ENCODE results near the gene DPEP2NB. TPM values are rescaled to one million over a fixed set of nuclear protein-coding genes. Genes with fewer than 3 reads are reported as not detected.
A peak's percentile ranks its signal among the peaks of the same experiment; 100 is the strongest.
"Not testable (repeated sequence)": the region's sequence is repeated elsewhere in the genome, so short reads cannot be mapped to it uniquely, and the experiment has no call there.

Gene DPEP2NB
- total and polyA plus RNA-seq, 4 donors, result not detected

DNA sequence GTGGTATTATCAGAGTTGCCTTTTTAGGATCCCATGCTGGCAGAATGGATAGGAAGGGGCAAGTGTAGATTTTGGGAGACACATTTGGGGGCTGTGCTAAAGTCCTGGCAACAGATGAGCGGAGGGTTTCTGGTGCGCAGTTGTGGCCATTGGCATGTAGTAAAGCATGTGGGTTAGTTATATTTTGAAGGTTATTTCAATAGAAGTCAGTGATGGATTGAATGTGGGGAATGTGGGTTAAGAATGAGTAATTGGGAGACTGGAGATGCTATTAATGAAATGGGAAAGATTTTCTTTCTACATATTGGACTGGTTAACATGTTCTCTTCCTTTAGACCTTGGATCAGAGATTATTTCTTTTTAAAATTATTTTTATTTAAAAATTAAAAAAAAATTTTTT is 17.4 kb upstream of the DPEP2NB start:
- H3K27me3 ChIP-seq (ENCODE audit: control insufficient read depth in 3 of 3, insufficient read depth in 3 of 3, low read length in 2 of 3), result no peaks in the 10 kb centered on the region
- peaks cover 0 to 5% (median 2%) of the 10 kb centered on the region in 4 donors for H3K36me3 ChIP-seq (ENCODE audit: control insufficient read depth in 4 of 4, insufficient read depth in 4 of 4, low read length in 4 of 4)
- 97 to 100% methylated on average over 2 of the region's 2 CpGs for WGBS, 2 donors
- TF ChIP-seq, protein P1, sequence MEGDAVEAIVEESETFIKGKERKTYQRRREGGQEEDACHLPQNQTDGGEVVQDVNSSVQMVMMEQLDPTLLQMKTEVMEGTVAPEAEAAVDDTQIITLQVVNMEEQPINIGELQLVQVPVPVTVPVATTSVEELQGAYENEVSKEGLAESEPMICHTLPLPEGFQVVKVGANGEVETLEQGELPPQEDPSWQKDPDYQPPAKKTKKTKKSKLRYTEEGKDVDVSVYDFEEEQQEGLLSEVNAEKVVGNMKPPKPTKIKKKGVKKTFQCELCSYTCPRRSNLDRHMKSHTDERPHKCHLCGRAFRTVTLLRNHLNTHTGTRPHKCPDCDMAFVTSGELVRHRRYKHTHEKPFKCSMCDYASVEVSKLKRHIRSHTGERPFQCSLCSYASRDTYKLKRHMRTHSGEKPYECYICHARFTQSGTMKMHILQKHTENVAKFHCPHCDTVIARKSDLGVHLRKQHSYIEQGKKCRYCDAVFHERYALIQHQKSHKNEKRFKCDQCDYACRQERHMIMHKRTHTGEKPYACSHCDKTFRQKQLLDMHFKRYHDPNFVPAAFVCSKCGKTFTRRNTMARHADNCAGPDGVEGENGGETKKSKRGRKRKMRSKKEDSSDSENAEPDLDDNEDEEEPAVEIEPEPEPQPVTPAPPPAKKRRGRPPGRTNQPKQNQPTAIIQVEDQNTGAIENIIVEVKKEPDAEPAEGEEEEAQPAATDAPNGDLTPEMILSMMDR (IDR thresholded peaks at IDR 0.05; ENCODE audit: control extremely low read depth, extremely low read depth), result no peak
- no peaks in the 10 kb centered on the region for H3K4me1 ChIP-seq (ENCODE audit: control insufficient read depth in 5 of 5, insufficient read depth in 5 of 5, low read length in 5 of 5)
- H3K27ac ChIP-seq (ENCODE audit: low read depth in 1 of 2, low read length in 1 of 2), result no peak overlapping the region
- ATAC-seq (ENCODE audit: insufficient read depth, low FRiP score) (no peak), DNase-seq (no peak)
- H3K9me3 ChIP-seq (ENCODE audit: control insufficient read depth in 4 of 4, insufficient read depth in 3 of 4, low read length in 3 of 4), result no peaks in the 10 kb centered on the region
- H3K9ac ChIP-seq (ENCODE audit: insufficient read depth in 1 of 2, low read length in 2 of 2), result no peak overlapping the region
- H3K4me3 ChIP-seq, result no peak overlapping the region

DNA sequence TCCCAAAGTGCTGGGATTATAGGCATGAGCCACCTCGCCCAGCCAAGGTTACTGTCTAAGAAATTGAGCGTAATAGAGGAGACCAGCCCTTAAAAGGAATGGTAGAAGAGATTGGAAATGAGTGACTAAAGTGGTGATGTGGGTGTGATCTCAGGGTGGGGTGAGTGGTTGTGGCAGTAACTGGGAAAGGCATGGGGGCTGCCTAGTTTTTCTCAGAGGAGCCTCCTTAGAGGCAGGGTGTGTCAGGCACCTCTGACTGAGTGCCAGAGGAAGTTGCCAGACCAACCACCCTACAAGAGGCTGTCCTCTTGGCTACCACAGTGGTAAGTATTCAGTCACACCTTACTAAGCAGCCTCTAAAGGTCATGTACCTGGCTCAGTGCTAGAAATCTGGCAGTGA is 16.2 kb upstream of the DPEP2NB start:
- Histone ChIP-seq H3K9ac (ENCODE audit: insufficient read depth in 1 of 2, low read length in 2 of 2) (no peak overlapping the region), H3K27me3 (ENCODE audit: control insufficient read depth in 3 of 3, insufficient read depth in 3 of 3, low read length in 2 of 3) (no peaks in the 10 kb centered on the region), H3K4me1 (ENCODE audit: control insufficient read depth in 5 of 5, insufficient read depth in 5 of 5, low read length in 5 of 5) (no peaks in the 10 kb centered on the region), H3K27ac (ENCODE audit: low read depth in 1 of 2, low read length in 1 of 2) (peak overlapping the region in 1 of 2 donors; percentile 68), H3K4me3 (no peak overlapping the region), H3K36me3 (ENCODE audit: control insufficient read depth in 4 of 4, insufficient read depth in 4 of 4, low read length in 4 of 4) (peaks cover 0 to 8% (median 6%) of the 10 kb centered on the region in 4 donors), H3K9me3 (ENCODE audit: control insufficient read depth in 4 of 4, insufficient read depth in 3 of 4, low read length in 3 of 4) (no peaks in the 10 kb centered on the region)
- peak; percentile 74 for ATAC-seq (ENCODE audit: insufficient read depth, low FRiP score)
- 72 to 96% methylated on average over 2 of the region's 2 CpGs for WGBS, 2 donors
- TF ChIP-seq, protein P1 (IDR thresholded peaks at IDR 0.05; ENCODE audit: control extremely low read depth, extremely low read depth), result no peak
- no peak for DNase-seq

DNA sequence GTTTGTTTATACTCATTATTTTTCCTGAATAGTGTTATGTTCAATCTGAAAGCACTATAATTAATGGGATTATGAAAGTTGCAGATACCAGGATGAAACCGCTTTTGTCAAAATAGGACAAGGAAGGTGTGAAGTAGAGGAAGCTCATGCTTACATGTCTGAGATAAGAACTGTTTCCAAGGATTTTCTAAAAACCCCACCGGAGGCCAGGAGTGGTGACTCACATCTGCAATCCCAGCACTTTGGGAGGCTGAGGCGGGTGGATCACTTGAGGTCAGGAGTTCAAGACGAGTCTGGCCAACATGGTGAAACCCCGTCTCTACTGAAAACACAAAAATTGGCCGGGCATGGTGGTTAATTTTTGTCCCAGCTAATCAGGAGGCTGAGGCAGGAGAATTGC is 14.4 kb upstream of the DPEP2NB start:
- H3K27me3 ChIP-seq (ENCODE audit: control insufficient read depth in 3 of 3, insufficient read depth in 3 of 3, low read length in 2 of 3); H3K9me3 ChIP-seq (ENCODE audit: control insufficient read depth in 4 of 4, insufficient read depth in 3 of 4, low read length in 3 of 4); H3K27ac ChIP-seq (ENCODE audit: low read depth in 1 of 2, low read length in 1 of 2); ATAC-seq (ENCODE audit: insufficient read depth, low FRiP score); H3K4me1 ChIP-seq (ENCODE audit: control insufficient read depth in 5 of 5, insufficient read depth in 5 of 5, low read length in 5 of 5); H3K4me3 ChIP-seq; DNase-seq; H3K9ac ChIP-seq (ENCODE audit: insufficient read depth in 1 of 2, low read length in 2 of 2): not testable (repeated sequence)
- WGBS, 2 donors, result 73 to 87% methylated on average over 6 of the region's 6 CpGs
- peaks cover 0 to 15% (median 9%) of the 10 kb centered on the region in 4 donors for H3K36me3 ChIP-seq (ENCODE audit: control insufficient read depth in 4 of 4, insufficient read depth in 4 of 4, low read length in 4 of 4)

DNA sequence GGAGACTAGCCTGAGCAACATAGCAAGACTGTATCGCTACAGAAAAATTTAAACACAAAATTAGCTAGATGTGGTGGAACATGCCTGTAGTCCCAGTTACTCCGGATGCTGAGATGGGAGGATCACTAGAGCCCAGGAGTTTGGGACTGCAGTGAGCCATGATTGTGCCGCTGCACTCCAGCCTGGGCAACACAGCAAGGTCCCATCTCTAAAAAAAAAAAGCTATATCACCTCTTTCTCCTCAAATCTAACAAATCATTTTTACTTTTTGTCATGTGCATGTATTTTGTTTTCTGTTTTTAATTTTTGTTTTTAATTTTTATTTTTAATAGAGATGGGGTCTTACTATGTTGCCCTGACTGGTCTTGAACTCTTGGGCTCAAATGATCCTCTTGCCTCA is 13.3 kb upstream of the DPEP2NB start:
- TF ChIP-seq, protein P1 (IDR thresholded peaks at IDR 0.05; ENCODE audit: control extremely low read depth, extremely low read depth), result no peak
- no peak for ATAC-seq (ENCODE audit: insufficient read depth, low FRiP score)

More for the DNA sequence above, 13.3 kb upstream of the DPEP2NB start:
- no peak overlapping the region for H3K4me3 ChIP-seq
- no peaks in the 10 kb centered on the region for H3K27me3 ChIP-seq (ENCODE audit: control insufficient read depth in 3 of 3, insufficient read depth in 3 of 3, low read length in 2 of 3)
- no peak overlapping the region for H3K27ac ChIP-seq (ENCODE audit: low read depth in 1 of 2, low read length in 1 of 2)
- peaks cover 0 to 15% (median 9%) of the 10 kb centered on the region in 4 donors for H3K36me3 ChIP-seq (ENCODE audit: control insufficient read depth in 4 of 4, insufficient read depth in 4 of 4, low read length in 4 of 4)
- WGBS, 2 donors, result 95 to 97% methylated on average over 3 of the region's 3 CpGs
- no peak overlapping the region for H3K9ac ChIP-seq (ENCODE audit: insufficient read depth in 1 of 2, low read length in 2 of 2)
- no peaks in the 10 kb centered on the region for H3K9me3 ChIP-seq (ENCODE audit: control insufficient read depth in 4 of 4, insufficient read depth in 3 of 4, low read length in 3 of 4)
- DNase-seq, result no peak
- H3K4me1 ChIP-seq (ENCODE audit: control insufficient read depth in 5 of 5, insufficient read depth in 5 of 5, low read length in 5 of 5), result peaks cover 0 to 4% (median 0%) of the 10 kb centered on the region in 5 donors

All from lung (tissue), 12 donors.